ENCODE results near the gene C19orf12.

C19orf12 gene

GRCh38 chr19:29727906-29728305, 12.8 kb upstream of the C19orf12 start:
- no peak for TF ChIP-seq CTCF (IDR thresholded peaks at IDR 0.05; ENCODE audit: low read depth, low read length)
- no peak for DNase-seq (ENCODE audit: extremely low read depth, low read depth)

GRCh38 chr19:29724746-29725145, 9.7 kb upstream of the C19orf12 start:
- DNase-seq (ENCODE audit: extremely low read depth, low read depth), result no peak

GRCh38 chr19:29724102-29724641, 9.1 kb upstream of the C19orf12 start:
- DNase-seq (ENCODE audit: extremely low read depth, low read depth), result no peak

More at GRCh38 chr19:29724746-29725145, 9.7 kb upstream of the C19orf12 start:
- TF ChIP-seq CTCF (IDR thresholded peaks at IDR 0.05; ENCODE audit: low read depth, low read length), result no peak

GRCh38 chr19:29717051-29717450, 2.0 kb upstream of the C19orf12 start:
- no peak for TF ChIP-seq CTCF (IDR thresholded peaks at IDR 0.05; ENCODE audit: low read depth, low read length)
- DNase-seq (ENCODE audit: extremely low read depth, low read depth), result no peak

More at GRCh38 chr19:29724102-29724641, 9.1 kb upstream of the C19orf12 start:
- TF ChIP-seq CTCF (IDR thresholded peaks at IDR 0.05; ENCODE audit: low read depth, low read length), result no peak

- no peak for TF ChIP-seq CTCF (IDR thresholded peaks at IDR 0.05; ENCODE audit: low read depth, low read length)
- DNase-seq (ENCODE audit: extremely low read depth, low read depth), result no peak
Observed at GRCh38 chr19:29715701-29716581, 880 bp upstream of the C19orf12 start.

- TF ChIP-seq CTCF (IDR thresholded peaks at IDR 0.05; ENCODE audit: low read depth, low read length), result no peak
- DNase-seq (ENCODE audit: extremely low read depth, low read depth), result no peak
Observed at GRCh38 chr19:29714371-29714952, 599 bp downstream of the C19orf12 start.
